Measurements from ENCODE around the gene MALAT1. TPM values are rescaled to one million over a fixed set of nuclear protein-coding genes. Genes with fewer than 3 reads are reported as not detected.

The MALAT1 gene
- polyA plus RNA-seq, 1 experiment: 1,149 TPM

DNA sequence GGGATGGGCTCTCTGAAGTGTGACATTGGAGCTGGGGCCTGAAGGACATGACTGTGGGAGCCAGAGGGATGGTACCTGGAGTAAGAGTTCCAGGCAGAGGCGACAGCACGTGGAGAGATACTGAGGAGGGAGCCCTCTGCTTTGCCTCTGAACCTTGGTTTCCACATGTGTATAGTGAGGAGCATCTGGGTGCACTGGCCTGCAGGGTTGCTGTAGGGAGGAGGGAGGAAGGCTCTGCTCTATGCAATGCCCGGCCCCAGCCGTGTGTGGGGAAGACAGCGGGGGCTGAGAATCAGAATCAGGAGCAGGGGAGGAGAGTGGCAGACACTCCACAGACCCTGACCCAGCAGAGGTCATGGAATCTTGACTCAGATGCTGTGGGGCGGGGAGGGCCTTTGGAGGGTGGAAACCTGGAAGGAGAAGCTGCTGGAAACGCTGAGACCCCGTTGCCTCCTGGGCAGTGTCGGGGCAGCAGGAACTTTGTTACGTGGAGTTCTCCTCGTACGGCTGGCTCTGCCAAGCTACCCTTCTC, 30.0 kb downstream of the MALAT1 start:
- no peak overlapping the region for H3K27ac ChIP-seq (ENCODE audit: low read depth, low read length)
- TF ChIP-seq, protein P1, sequence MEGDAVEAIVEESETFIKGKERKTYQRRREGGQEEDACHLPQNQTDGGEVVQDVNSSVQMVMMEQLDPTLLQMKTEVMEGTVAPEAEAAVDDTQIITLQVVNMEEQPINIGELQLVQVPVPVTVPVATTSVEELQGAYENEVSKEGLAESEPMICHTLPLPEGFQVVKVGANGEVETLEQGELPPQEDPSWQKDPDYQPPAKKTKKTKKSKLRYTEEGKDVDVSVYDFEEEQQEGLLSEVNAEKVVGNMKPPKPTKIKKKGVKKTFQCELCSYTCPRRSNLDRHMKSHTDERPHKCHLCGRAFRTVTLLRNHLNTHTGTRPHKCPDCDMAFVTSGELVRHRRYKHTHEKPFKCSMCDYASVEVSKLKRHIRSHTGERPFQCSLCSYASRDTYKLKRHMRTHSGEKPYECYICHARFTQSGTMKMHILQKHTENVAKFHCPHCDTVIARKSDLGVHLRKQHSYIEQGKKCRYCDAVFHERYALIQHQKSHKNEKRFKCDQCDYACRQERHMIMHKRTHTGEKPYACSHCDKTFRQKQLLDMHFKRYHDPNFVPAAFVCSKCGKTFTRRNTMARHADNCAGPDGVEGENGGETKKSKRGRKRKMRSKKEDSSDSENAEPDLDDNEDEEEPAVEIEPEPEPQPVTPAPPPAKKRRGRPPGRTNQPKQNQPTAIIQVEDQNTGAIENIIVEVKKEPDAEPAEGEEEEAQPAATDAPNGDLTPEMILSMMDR (IDR thresholded peaks at IDR 0.05; ENCODE audit: low read depth, low read length): no peak
- CTCF ChIA-PET: no interaction called here
- no peak for DNase-seq (ENCODE audit: low read depth, low spot score)
- no peak overlapping the region for H3K4me3 ChIP-seq (ENCODE audit: low read depth, low read length)
- H3K27me3 ChIP-seq (ENCODE audit: control insufficient read depth, insufficient read depth, low read length): no peaks in the 10 kb centered on the region
- no peaks in the 10 kb centered on the region for H3K9me3 ChIP-seq (ENCODE audit: control insufficient read depth, insufficient read depth, low read length)
- POLR2A ChIA-PET: interaction anchor here (1.0 kb wide), 1 partner anchor 11 kb away, joined by 3 read pairs; no protein-coding TSS in a partner anchor

DNA sequence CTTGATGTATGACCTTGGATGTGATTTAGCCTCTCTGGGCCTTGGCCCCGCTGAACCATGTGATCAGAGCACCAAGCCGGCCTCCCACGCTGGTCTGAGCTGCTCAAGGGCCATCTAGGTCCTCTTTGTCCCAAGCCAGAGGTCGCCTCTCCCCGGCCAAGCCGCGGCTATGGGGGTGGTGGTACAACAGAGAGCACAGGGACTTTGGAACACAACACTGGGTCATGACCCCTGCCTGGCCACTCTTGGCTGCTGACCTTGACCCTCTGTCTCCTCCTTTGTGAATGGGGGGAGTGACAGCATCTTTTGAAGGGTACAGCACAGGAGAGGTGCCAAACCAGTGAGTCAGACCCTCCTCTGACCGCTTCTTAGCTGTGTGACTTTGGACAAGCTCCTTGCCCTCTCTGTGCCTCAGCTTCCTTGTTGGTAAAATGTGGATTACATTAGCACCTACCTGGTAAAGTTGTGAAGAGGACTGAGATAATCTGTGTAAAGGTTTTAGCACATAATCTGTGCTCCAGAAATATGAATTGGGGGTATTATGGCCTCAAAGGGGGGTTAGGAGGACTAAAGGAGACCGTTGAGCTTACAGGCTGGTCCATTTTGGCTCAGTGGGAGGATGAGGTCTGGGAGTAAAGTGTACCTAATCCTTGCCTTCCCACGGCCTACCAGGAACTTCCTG, 30.8 kb downstream of the MALAT1 start:
- Histone ChIP-seq H3K4me3 (ENCODE audit: low read depth, low read length) (no peak overlapping the region), H3K27ac (ENCODE audit: low read depth, low read length) (no peak overlapping the region), H3K27me3 (ENCODE audit: control insufficient read depth, insufficient read depth, low read length) (no peaks in the 10 kb centered on the region), H3K9me3 (ENCODE audit: control insufficient read depth, insufficient read depth, low read length) (no peaks in the 10 kb centered on the region)
- CTCF ChIA-PET: interaction anchor here (1.6 to 1.8 kb wide), 2 partner anchors 11 to 64 kb away, joined by 5 to 11 read pairs; no protein-coding TSS in a partner anchor
- DNase-seq (ENCODE audit: low read depth, low spot score): no peak
- TF ChIP-seq, protein P1 (IDR thresholded peaks at IDR 0.05; ENCODE audit: low read depth, low read length): no peak
- POLR2A ChIA-PET: interaction anchor here (0.6 to 1.0 kb wide), 2 partner anchors 11 to 161 kb away, joined by 3 read pairs; no protein-coding TSS in a partner anchor

DNA sequence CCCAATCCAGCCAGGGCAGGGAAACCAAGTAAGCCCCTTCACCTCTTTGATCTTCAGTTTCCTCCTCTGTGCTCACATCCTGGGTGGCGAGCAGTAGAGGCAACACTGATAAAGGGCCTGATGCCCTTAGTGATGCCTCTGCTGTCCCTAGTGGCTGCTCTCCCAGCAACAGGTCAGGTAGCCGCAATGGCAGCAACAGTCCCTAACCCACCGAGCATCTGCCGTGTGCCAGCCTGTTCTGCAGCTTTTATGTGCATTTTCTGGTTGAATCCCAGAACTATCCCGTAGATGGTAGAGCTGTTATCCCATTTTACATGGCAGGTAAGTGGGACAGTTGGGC, 31.3 kb downstream of the MALAT1 start:
- Histone ChIP-seq H3K9me3 (ENCODE audit: control insufficient read depth, insufficient read depth, low read length) (no peaks in the 10 kb centered on the region), H3K4me3 (ENCODE audit: low read depth, low read length) (no peak overlapping the region), H3K27me3 (ENCODE audit: control insufficient read depth, insufficient read depth, low read length) (no peaks in the 10 kb centered on the region), H3K27ac (ENCODE audit: low read depth, low read length) (no peak overlapping the region)
- POLR2A ChIA-PET: interaction anchor here (0.6 kb wide), 1 partner anchor 161 kb away, joined by 3 read pairs; no protein-coding TSS in a partner anchor
- CTCF ChIA-PET: interaction anchor here (1.6 to 1.8 kb wide), 2 partner anchors 11 to 64 kb away, joined by 5 to 11 read pairs; no protein-coding TSS in a partner anchor
- TF ChIP-seq, protein P1 (IDR thresholded peaks at IDR 0.05; ENCODE audit: low read depth, low read length): peak; percentile 36
- no peak for DNase-seq (ENCODE audit: low read depth, low spot score)

DNA sequence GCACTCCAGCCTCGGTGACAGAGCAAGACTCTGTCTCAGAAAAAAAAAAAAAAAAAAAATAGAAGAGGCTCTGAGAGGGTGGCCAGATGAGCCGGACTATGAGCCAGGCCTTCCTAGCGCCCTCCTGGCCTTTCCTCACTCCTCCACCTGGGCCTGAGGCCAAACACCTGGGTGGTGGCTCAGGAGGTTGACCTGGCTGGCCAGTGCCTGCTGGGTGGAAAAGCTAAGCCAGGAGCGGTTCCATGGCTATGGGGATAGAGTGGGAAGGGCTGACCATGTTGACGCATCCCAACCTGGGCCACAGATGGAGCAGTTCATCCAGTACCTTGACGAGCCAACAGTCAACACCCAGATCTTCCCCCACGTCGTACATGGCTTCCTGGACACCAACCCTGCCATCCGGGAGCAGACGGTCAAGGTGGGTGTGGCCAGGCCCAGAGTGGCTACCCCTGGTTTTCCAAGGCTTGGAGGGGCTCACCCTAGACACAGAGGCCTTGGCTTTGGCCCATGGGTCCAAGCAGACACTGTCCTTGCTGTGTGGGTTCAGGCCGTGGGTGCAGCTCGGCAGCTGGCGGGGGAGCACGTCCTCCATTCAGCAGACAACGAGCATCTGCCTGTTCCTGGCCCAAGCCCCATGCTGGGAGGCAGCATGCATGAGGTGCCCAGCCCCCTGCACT, 33.7 kb downstream of the MALAT1 start:
- no peak for DNase-seq (ENCODE audit: low read depth, low spot score)
- ChIA-PET CTCF (no interaction called here), POLR2A (interaction anchor here (2.0 kb wide), 1 partner anchor 8 kb away, joined by 6 read pairs; the partner anchor contains the start of gene SCYL1)
- H3K9me3 ChIP-seq (ENCODE audit: control insufficient read depth, insufficient read depth, low read length): no peaks in the 10 kb centered on the region
- TF ChIP-seq, protein P1 (IDR thresholded peaks at IDR 0.05; ENCODE audit: low read depth, low read length): no peak
- H3K4me3 ChIP-seq (ENCODE audit: low read depth, low read length): no peak overlapping the region
- no peaks in the 10 kb centered on the region for H3K27me3 ChIP-seq (ENCODE audit: control insufficient read depth, insufficient read depth, low read length)
- no peak overlapping the region for H3K27ac ChIP-seq (ENCODE audit: low read depth, low read length)
